Endothelial cell of umbilical vein (primary cell): ENCODE results near the gene C16orf74. TPM values are rescaled to one million over a fixed set of nuclear protein-coding genes. Genes with fewer than 3 reads are reported as not detected.

ENCODE experiments used
- BruUV-seq: library from RNA; stranded (reverse); fragments of 400-500 nt; replicated peaks from 2 replicates; lab custom pipeline; 2021; lab: Mats Ljungman, UMichigan
- CTCF ChIA-PET: fragments of 300-600, 350-600 bp; sonication (Branson Sonifier 250); formaldehyde crosslinking; loops from one replicate; lab custom pipeline; 2021; ENCODE audit warnings: antibody characterized with exemption, inconsistent platforms; lab: Charles Lee
- POLR2A ChIA-PET: fragments of 300-600, 350-600 bp; sonication (Branson Sonifier 250); formaldehyde crosslinking; loops from one replicate; lab custom pipeline; 2021; ENCODE audit warnings: antibody characterized with exemption, inconsistent platforms; lab: Charles Lee
- DNase-seq: peaks from one replicate; pipeline ENCODE4 v3.0.0-alpha.2; 2011; ENCODE audit warnings: low read depth, low spot score
- FAIRE-seq: peaks from 2 replicates; lab custom pipeline; 2011; peaks lifted over from hg19 to GRCh38; lab: Jason Lieb, UNC
- H2AFZ ChIP-seq: 2 replicates; pipeline ENCODE4 v1.6.0; 2012; ENCODE audit warnings: low read depth, low read length, control low read depth, inconsistent platforms
- H3K27ac ChIP-seq: 2 replicates; pipeline ENCODE4 v1.5.1; 2011; ENCODE audit warnings: low read depth, mild to moderate bottlenecking, control low read depth, low read length, moderate library complexity; ENCODE audit not compliant: insufficient read depth
- H3K27me3 ChIP-seq, 2 experiments: 2 replicates each; pipeline versions ENCODE4 v1.6.0 to v1.6.1; 2011; ENCODE audit warnings: low read length in 2 of 2, mixed read lengths in 1 of 2; ENCODE audit not compliant: control insufficient read depth in 2 of 2, insufficient read depth in 2 of 2
- H3K36me3 ChIP-seq, 2 experiments: 2 replicates in 1 of 2; 3 replicates in 1 of 2; pipeline ENCODE4 v1.5.1; 2011; ENCODE audit warnings: low read length in 2 of 2, mild to moderate bottlenecking in 1 of 2, moderate library complexity in 1 of 2; ENCODE audit not compliant: control insufficient read depth in 2 of 2, insufficient read depth in 2 of 2; ENCODE audit errors: extremely low read depth in 1 of 2
- H3K4me1 ChIP-seq: 3 replicates; pipeline ENCODE4 v1.5.1; 2011; ENCODE audit warnings: mild to moderate bottlenecking, low read length; ENCODE audit not compliant: control insufficient read depth, insufficient read depth; ENCODE audit errors: extremely low read depth
- H3K4me2 ChIP-seq: 2 replicates; pipeline ENCODE4 v1.6.1; 2011; ENCODE audit warnings: low read length, control low read depth, mixed read lengths; ENCODE audit not compliant: insufficient read depth
- H3K4me3 ChIP-seq, 3 experiments: fragments of 200-600 bp in 1 of 3; sonication (generic), shearing (Covaris generic) in 1 of 3; replicated peaks in 1 of 3; 2 replicates each; pipeline ENCODE4 v1.5.1; 2011 to 2016; ENCODE audit warnings: control low read depth in 3 of 3, low read length in 3 of 3, mild to moderate bottlenecking in 2 of 3, inconsistent platforms in 1 of 3, low read depth in 1 of 3, moderate library complexity in 1 of 3; ENCODE audit not compliant: insufficient read depth in 1 of 3
- H3K79me2 ChIP-seq: 2 replicates; pipeline ENCODE4 v1.6.0; 2012; ENCODE audit warnings: low read length, inconsistent platforms; ENCODE audit not compliant: control insufficient read depth, insufficient read depth
- H3K9ac ChIP-seq: replicated peaks from 2 replicates; pipeline ENCODE3; 2011; ENCODE audit warnings: low read length, control low read depth; ENCODE audit not compliant: insufficient read depth; ENCODE audit errors: extremely low read depth
- H3K9me1 ChIP-seq: replicated peaks from 3 replicates; pipeline ENCODE4 v1.6.0; 2011; ENCODE audit warnings: mild to moderate bottlenecking, low read length; ENCODE audit not compliant: control insufficient read depth, insufficient read depth; ENCODE audit errors: extremely low read depth
- H3K9me3 ChIP-seq: replicated peaks from 2 replicates; pipeline ENCODE4 v1.5.1; 2012; ENCODE audit warnings: low read length, inconsistent platforms; ENCODE audit not compliant: control insufficient read depth, insufficient read depth
- H4K20me1 ChIP-seq: replicated peaks from 2 replicates; pipeline ENCODE3; 2011; ENCODE audit warnings: mild to moderate bottlenecking, low read length; ENCODE audit not compliant: control insufficient read depth, insufficient read depth; ENCODE audit errors: extremely low read depth
- CTCF ChIP-seq, 2 donors: IDR thresholded peaks; 1 replicate in 1 of 2; 2 replicates in 1 of 2; pipeline ENCODE4 v1.5.1; 2011; ENCODE audit warnings: low read length in 2 of 2, mild to moderate bottlenecking in 2 of 2, moderate library complexity in 2 of 2, control low read depth in 1 of 2, inconsistent platforms in 1 of 2, low read depth in 1 of 2; ENCODE audit not compliant: insufficient read depth in 1 of 2; ENCODE audit errors: extremely low read depth in 1 of 2
- EZH2 ChIP-seq: IDR thresholded peaks from 2 replicates; pipeline ENCODE4 v1.6.1; 2012; ENCODE audit warnings: borderline replicate concordance, low read depth, mild to moderate bottlenecking, moderate library complexity, low read length, inconsistent platforms; ENCODE audit not compliant: severe bottlenecking
- FOS ChIP-seq: IDR thresholded peaks from 2 replicates; pipeline ENCODE4 v1.6.1; 2011; ENCODE audit warnings: mild to moderate bottlenecking, low read length, moderate library complexity, borderline replicate concordance; ENCODE audit not compliant: insufficient read depth
- GATA2 ChIP-seq: IDR thresholded peaks from 2 replicates; pipeline ENCODE4 v1.7.0; 2011; ENCODE audit warnings: low read depth, mild to moderate bottlenecking, moderate library complexity, mixed read lengths, low read length; ENCODE audit not compliant: insufficient read length, insufficient read depth
- JUN ChIP-seq: IDR thresholded peaks from 2 replicates; pipeline ENCODE4 v1.6.1; 2011; ENCODE audit warnings: borderline replicate concordance, low read depth; ENCODE audit not compliant: insufficient read length, insufficient read depth
- MAX ChIP-seq: IDR thresholded peaks from 2 replicates; pipeline ENCODE4 v1.6.1; 2011; ENCODE audit not compliant: insufficient read depth, insufficient read length
- MYC ChIP-seq: IDR thresholded peaks from one replicate; pipeline ENCODE4 v1.6.1; 2011; ENCODE audit warnings: mild to moderate bottlenecking, low read depth, low read length
- POLR2A ChIP-seq: IDR thresholded peaks from 2 replicates; pipeline ENCODE4 v1.6.1; 2012; ENCODE audit warnings: low read depth, mild to moderate bottlenecking, control low read depth, low read length
- POLR2AphosphoS5 ChIP-seq: IDR thresholded peaks from 2 replicates; pipeline ENCODE4 v1.6.1; 2012; ENCODE audit warnings: low read depth, mild to moderate bottlenecking, control low read depth, low read length, moderate library complexity; ENCODE audit not compliant: insufficient read depth
- dilution Hi-C: fragments of 300-500 bp; cut with MboI; formaldehyde crosslinking; loops from one replicate; pipeline ENCODE4 v1.15.0; 2019; ENCODE audit warnings: low sequenced_read_pairs; ENCODE audit not compliant: extremely low pct_ligation_motif_present
- intact Hi-C: fragments of 100-400 bp; cut with micrococcal nuclease; formaldehyde crosslinking; loops from one replicate; pipeline ENCODE4 v1.10.0; 2022
- polyA plus RNA-seq, 4 experiments: library from polyadenylated mRNA; depleted of rRNA in 3 of 4; stranded (reverse) in 3 of 4; unstranded in 1 of 4; fragments of >200 nt; gene quantifications; 2 replicates each; pipeline versions ENCODE4 v1.2.1 to v1.2.3, GENCODE V29; 2011 to 2012; ENCODE audit warnings: missing spikeins in 1 of 4
- total RNA-seq: library from RNA; stranded (reverse); gene quantifications from 2 replicates; pipeline ENCODE4 v1.2.3, GENCODE V29; 2021

C16orf74 gene
- total and polyA plus RNA-seq, 2 donors (not counting 3 experiments of a cell fraction or from before 2014, with no cell fraction given), result 12.1 to 38.7 TPM

GRCh38 chr16:85733155-85733838 lies 17.6 kb downstream of the C16orf74 start:
- no TSS peak for BruUV-seq
- FAIRE-seq, result no peak
- no peak for DNase-seq
- Histone ChIP-seq H4K20me1 (no peaks in the 10 kb centered on the region), H3K79me2 (peaks cover 41% of the 10 kb centered on the region), H3K27ac (no peak overlapping the region), H2AFZ (no peak overlapping the region), H3K27me3 (no peaks in the 10 kb centered on the region), H3K36me3 (no peaks in the 10 kb centered on the region), H3K4me2 (no peak overlapping the region), H3K9ac (no peak overlapping the region), H3K4me1 (no peaks in the 10 kb centered on the region), H3K9me3 (no peaks in the 10 kb centered on the region), H3K4me3 (no peak overlapping the region), H3K9me1 (no peaks in the 10 kb centered on the region)
- ChIA-PET POLR2A (no interaction called here), CTCF (no interaction called here)
- no peak for TF ChIP-seq POLR2AphosphoS5
- no peak for TF ChIP-seq CTCF (IDR thresholded peaks at IDR 0.05; ENCODE audit: extremely low read depth in 1 of 2, insufficient read depth in 1 of 2, low read depth in 1 of 2, low read length in 2 of 2)
- intact Hi-C loops, result no loop called here
- dilution Hi-C loops, result no loop called here

GRCh38 chr16:85731179-85731578 lies 19.7 kb downstream of the C16orf74 start:
- dilution Hi-C loops, result no loop called here
- H3K79me2 ChIP-seq, result peaks cover 37% of the 10 kb centered on the region

More at GRCh38 chr16:85731179-85731578, 19.7 kb downstream of the C16orf74 start:
- Histone ChIP-seq H3K36me3 (no peaks in the 10 kb centered on the region), H3K27ac (no peak overlapping the region), H3K4me3 (no peak overlapping the region), H3K27me3 (no peaks in the 10 kb centered on the region), H3K4me1 (no peaks in the 10 kb centered on the region), H2AFZ (no peak overlapping the region), H3K9me1 (no peaks in the 10 kb centered on the region), H3K9me3 (no peaks in the 10 kb centered on the region), H3K9ac (no peak overlapping the region), H3K4me2 (no peak overlapping the region), H4K20me1 (no peaks in the 10 kb centered on the region)
- intact Hi-C loops, result no loop called here
- FAIRE-seq, result no peak
- POLR2A ChIA-PET, result no interaction called here
- CTCF ChIA-PET, result no interaction called here
- TF ChIP-seq GATA2 (no peak), FOS (no peak), POLR2A (no peak), MYC (no peak), MAX (no peak), POLR2AphosphoS5 (no peak), JUN (no peak), EZH2 (no peak), CTCF (IDR thresholded peaks at IDR 0.05; ENCODE audit: extremely low read depth in 1 of 2, insufficient read depth in 1 of 2, low read depth in 1 of 2, low read length in 2 of 2) (no peak)
- DNase-seq, result no peak
- no TSS peak for BruUV-seq
